ENCODE measurements around the gene LIPI.

- TF ChIP-seq, protein P1, sequence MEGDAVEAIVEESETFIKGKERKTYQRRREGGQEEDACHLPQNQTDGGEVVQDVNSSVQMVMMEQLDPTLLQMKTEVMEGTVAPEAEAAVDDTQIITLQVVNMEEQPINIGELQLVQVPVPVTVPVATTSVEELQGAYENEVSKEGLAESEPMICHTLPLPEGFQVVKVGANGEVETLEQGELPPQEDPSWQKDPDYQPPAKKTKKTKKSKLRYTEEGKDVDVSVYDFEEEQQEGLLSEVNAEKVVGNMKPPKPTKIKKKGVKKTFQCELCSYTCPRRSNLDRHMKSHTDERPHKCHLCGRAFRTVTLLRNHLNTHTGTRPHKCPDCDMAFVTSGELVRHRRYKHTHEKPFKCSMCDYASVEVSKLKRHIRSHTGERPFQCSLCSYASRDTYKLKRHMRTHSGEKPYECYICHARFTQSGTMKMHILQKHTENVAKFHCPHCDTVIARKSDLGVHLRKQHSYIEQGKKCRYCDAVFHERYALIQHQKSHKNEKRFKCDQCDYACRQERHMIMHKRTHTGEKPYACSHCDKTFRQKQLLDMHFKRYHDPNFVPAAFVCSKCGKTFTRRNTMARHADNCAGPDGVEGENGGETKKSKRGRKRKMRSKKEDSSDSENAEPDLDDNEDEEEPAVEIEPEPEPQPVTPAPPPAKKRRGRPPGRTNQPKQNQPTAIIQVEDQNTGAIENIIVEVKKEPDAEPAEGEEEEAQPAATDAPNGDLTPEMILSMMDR (IDR thresholded peaks at IDR 0.05; ENCODE audit: poor library complexity), result no peak
- TF ChIP-seq EZH2phosphoT487 (IDR thresholded peaks at IDR 0.05; ENCODE audit: low read depth, severe bottlenecking, unreplicated experiment) (no peak), EZH2 (IDR thresholded peaks at IDR 0.05; ENCODE audit: borderline replicate concordance) (no peak)
These were observed 130.6 kb downstream of the LIPI start for GRCh38 chr21:14080040-14080763.
